Lower leg skin (tissue), 3 donors: ENCODE data around the gene HDAC1.

Experiments
- POLR2A ChIP-seq, 2 donors: fragments of 450-650 bp; IDR thresholded peaks; one replicate each; pipeline ENCODE4 v1.6.1; 2016 to 2017; ENCODE audit warnings: antibody characterized with exemption in 2 of 2, mild to moderate bottlenecking in 1 of 2, moderate library complexity in 1 of 2
- TF ChIP-seq, protein P1 (sequence below), 3 donors: fragments of 450-650 bp; IDR thresholded peaks; one replicate each; pipeline ENCODE4 v1.5.1; 2016; ENCODE audit warnings: antibody characterized with exemption in 3 of 3, mild to moderate bottlenecking in 3 of 3, moderate library complexity in 2 of 3

DNA sequence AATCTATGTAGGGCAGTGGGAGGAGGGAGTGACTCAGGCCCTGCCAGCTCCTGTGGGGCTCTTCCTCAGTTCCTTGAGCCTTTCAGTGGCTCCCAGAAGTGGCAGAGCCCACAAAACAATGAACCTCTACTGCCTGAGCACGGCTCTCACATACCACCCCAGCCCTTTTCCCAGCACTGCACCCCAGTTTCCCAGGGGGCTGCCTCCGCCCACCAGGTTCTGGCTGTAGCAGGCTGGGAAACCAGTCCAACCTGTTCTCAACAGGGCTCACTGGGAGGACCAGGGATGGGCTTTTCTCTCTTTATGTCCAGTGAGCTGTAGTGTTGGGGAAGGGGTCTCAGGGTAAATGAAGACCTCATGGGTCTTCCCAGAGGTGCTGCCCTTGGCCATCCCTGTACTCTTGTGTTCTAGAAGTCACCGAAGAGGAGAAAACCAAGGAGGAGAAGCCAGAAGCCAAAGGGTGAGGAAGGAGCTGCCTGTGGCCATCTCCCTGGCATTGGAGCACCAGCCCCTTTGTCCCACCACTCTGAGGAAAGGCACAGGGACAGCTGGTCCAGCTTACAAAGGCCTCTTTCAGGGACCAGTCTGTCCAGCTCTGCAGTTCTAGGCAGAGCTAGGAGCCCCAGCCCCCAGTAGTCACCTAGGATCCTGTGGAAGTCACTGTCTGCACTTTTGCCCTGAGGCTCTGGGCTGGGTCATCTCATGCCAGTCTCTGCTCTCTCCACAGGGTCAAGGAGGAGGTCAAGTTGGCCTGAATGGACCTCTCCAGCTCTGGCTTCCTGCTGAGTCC lies 40.6 kb downstream of the HDAC1 start:
- TF ChIP-seq, protein P1, sequence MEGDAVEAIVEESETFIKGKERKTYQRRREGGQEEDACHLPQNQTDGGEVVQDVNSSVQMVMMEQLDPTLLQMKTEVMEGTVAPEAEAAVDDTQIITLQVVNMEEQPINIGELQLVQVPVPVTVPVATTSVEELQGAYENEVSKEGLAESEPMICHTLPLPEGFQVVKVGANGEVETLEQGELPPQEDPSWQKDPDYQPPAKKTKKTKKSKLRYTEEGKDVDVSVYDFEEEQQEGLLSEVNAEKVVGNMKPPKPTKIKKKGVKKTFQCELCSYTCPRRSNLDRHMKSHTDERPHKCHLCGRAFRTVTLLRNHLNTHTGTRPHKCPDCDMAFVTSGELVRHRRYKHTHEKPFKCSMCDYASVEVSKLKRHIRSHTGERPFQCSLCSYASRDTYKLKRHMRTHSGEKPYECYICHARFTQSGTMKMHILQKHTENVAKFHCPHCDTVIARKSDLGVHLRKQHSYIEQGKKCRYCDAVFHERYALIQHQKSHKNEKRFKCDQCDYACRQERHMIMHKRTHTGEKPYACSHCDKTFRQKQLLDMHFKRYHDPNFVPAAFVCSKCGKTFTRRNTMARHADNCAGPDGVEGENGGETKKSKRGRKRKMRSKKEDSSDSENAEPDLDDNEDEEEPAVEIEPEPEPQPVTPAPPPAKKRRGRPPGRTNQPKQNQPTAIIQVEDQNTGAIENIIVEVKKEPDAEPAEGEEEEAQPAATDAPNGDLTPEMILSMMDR (IDR thresholded peaks at IDR 0.05): no peak
- TF ChIP-seq POLR2A (IDR thresholded peaks at IDR 0.05): no peak
